Inflammatory macrophage (primary cell): ENCODE data around the gene PLD1.
A peak's percentile ranks its signal among the peaks of the same experiment; 100 is the strongest.
"Not testable (repeated sequence)": the region's sequence is repeated elsewhere in the genome, so short reads cannot be mapped to it uniquely, and the experiment has no call there.

Experiments
- DNase-seq, 2 donors: peaks; one replicate each; pipeline ENCODE4 v3.0.0-alpha.2; 2020 to 2022

Gene PLD1

DNA sequence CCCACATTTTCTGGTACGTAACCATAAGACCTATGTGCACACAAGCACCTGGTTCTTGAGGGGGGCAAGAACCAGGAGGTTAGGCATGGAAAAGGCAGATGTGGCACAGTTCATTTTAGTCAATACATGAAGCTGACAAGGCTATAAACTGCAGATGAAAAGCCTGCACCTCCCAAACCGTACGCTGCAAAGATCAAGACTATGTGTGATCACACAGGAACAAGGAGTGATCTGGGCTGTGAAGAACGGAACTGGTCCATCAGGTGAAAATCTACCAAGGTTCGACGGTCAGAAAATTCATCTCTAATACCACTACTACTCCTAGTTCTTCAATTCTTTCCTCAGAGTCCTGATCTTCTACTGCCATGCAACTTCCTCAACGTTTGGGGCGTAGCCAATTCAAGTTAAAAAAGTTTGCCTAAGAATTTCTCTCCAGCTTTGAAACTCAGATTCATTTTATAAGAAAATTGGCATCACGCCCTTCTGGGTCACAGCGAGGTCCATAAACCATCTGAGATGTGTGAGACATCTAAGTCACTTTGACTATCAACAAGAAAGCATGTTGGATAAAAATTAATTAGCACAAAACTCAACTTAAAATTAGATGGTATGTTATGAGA lies 41.9 kb downstream of the PLD1 start:
- DNase-seq: peak; percentile 24 to 58

DNA sequence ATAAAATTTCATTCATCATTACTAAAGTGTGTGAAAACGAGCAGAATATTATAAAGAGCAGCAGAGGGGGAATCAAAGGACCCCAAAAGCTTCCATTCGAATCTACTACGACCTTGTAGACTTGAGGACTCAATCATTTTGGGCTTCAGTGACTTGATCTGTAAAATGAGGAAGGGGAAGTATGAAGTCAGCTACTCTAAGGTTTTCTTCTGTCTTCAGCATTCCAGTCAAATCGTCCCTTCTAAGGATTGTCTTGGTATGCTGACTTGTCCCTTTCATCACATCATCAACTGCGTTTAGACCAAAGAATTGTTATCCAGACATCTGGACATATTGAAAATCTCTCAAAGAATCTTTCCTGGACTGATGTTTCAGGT lies 44.8 kb downstream of the PLD1 start:
- DNase-seq: peak; percentile 11 to 27

DNA sequence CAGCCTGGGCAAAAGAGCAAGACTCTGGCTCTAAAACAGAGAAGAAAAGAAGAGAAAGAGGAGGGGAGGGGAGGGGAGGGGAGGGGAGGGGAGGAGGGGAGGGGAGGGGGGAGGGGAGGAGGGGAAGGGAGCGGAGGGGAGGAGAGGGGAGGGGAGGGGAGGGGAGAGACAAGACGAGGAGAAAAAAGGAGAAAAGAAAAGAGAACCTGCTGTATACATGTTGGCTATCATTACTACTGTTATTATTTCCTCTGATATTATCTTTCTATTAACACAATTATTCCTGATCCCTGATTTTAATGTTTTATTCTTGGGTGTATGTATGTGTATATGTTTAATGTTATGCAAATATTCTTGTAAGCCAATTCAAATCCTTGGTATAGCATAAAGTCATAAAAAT lies 46.9 kb downstream of the PLD1 start:
- DNase-seq: no peak

DNA sequence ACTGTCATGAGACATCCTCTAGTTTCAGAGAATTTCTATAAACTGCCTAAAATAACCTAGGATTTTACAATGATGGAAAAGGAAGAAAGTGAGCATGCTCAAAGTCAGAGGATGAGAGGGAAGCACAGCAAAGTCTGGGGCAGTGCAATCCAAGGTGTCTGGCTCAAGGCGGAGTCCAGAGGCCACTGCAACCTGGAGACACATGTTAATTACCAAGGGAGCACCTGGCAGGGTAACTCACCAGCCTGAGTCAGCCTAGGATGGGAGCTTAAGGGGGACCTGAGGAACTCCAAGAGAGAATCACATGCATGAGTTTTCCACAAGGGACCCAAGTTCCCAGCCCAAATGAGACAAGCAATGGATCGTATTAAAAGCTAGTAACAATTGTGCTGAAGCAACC lies 49.8 kb downstream of the PLD1 start:
- no peak for DNase-seq

DNA sequence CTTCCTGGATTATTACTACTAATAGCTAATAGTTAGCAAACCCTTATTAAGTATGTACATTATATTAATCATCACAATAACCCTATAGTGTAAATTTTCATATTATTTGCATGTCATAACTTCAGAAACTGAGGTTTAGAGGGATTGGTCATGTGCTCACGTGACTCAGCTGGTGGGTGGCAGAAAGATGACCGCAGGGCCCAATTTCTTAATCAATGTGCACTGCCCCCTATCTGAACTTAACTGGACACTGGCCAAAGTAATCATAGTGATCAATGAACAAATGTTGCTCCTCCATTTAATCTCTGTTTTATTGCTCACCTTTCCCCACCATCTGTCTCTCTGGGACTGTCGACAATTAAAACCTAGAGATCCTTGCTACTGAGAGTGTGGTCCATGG lies 52.2 kb downstream of the PLD1 start:
- peak; percentile 28 to 40 for DNase-seq

DNA sequence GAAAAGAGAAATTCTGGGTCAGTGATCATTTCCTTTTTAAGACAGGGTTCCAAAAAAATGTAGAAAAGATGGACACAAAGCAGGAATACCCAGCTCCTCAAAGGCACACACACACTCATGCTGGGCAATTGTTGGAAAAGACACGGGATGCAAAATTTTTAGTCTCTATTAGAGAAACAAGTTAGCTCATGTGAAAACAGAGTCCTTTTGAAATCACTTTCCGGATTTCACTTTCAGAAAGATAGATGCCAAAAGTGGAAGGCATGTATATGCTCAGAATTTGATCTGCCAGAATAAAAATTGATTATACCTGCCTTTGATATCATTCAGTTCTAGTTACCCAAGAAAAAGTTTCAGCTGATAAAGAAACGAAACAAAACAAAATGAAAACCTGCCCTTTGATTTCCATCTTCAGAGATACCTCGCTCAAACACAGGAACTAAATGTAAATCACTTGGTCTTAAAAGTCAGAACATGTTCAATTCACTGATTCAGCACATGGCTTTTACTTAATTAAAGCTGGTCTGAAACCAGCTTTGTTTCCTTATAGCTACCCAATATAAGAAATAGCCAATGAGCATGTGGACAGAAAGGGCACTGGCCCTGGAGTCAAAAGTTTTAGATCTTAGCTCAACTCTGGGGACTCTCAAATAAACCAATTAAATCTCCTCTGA lies 52.8 kb downstream of the PLD1 start:
- DNase-seq: no peak

DNA sequence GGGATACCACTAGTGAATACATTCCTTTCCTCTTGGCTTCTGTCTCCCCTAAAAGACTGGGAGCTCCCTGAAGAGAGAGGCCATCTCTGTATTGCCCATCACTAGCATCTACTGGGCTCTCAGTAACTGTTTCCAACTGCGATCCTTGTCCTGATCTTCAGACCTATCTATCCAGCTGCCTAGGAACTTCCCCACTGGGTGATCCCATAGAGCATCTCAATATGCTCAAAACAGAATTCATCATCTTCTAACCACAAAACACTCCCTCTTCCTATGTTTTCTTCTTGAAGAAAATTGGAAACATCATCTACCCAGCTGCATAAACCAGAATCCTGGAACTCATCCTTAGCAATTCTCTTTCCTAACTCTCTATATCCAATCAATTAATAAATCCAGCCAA lies 54.6 kb downstream of the PLD1 start:
- no peak for DNase-seq

DNA sequence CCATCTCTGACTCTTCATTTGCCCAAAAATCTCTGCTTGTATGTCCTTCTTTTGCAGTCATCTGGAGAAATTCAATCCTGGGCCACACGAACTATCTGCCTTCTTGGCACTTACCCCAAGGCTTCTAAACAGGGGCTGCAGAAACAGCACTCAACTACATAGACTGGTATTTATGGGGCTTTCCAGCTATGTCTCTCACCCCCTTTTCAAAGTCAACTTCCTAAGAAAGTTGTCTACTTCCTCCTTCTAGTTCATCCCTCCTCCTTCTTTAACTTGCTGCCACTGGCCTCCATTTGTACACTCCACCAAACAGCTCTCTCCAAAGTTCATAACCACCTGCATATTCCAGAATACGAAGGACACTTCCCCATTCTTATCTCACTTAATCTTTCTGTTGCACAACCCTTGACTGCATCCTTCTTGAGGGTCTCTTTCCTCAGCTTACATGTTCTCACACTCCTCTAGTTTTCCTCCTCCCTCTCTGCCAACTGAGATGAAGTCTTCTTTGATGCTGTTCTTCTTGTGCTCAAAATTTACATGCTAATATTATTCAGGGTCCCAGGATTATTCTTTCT lies 55.2 kb downstream of the PLD1 start:
- DNase-seq: peak; percentile 8 to 25

DNA sequence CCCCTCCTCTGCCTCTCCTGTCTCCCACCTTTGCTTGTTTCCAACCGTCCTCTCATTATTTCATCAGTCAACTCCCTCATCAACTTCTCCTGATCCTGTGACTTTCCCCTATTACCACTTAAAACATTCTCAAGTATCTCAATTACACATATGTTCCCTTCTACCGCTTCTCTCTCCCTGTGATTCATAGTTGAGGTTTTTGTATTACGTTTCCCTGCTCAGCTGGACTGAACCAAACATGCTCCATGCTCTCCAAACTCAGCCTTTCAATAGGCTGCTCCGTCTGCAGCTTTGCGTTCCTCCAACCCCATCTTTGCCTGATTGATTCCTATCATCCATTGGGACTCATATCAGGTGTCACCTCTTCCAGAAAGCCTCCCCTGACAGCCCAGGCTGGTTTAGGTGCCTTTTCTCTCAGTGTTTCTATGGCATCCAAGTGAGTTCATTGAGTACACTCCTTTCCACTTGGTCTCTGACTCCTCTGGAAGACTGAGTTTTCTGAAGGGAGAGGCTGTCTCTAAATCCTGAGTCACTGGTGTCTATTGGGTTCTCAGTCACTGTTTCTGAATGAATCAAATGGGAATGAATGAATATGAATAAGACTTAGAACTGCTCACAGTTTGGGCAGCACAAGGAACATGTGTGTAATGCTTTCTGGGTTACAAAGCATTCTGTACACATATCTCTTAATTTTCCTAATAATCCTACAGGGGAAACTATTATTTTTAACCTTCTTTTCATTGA lies 56.4 kb downstream of the PLD1 start:
- no peak for DNase-seq

DNA sequence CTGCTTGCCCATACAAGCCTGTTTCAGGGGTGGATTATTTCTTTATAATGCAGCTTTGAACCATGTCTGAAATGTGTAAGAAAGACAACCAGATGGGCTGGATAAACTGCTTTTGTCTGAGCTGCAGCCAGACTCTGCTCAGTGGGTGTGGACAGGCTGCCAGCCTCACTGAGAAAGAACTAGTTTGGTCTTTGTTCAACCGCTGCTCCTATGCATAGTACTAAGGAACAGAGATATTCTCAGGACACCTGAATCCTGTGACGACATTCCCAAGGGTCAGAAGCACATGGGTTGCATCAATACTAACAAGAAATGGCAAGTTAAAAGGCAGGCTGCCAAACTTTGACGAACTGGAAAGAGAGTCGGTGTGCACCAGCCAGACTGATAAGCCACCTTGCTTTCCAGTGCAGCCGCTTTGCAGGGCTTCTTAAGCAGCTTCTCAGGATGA lies 57.2 kb downstream of the PLD1 start:
- no peak for DNase-seq

DNA sequence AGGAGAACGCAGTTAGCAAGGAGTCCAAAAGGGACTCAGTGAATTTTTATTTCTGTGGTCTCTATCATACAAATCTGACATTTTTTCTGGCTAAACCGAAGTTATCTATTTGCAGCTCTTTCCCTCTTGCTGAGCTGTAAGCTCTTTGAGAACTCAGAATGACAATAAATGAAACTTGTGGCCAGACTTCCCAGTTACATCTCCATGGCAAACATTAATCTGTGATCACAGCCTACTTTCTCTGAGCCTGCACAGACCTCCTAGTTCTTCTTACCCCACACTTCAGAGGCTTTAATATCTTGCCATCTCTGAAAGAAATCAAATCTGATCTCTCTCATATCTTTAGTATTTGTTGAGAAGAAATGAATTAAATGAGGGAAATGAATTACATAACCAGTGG lies 58.0 kb downstream of the PLD1 start:
- no peak for DNase-seq

DNA sequence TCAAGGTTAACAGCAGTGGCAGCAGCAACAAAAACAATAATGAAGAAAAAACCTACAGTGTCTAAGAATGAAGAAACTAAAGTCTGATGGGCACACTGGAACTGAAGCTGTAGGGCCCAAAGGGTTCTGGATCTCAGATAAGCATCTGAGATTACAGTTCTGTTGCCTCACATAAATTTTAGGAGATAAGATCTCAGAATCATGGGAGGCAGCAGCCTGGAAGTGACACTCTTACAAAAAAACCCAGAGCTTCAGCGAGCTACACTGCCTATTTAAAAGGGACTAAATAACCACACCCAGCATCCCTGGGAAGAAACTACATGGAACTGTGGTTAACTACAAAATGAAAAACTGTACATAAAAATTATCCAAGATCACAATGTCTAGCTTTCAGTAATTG lies 61.2 kb downstream of the PLD1 start:
- DNase-seq: no peak

DNA sequence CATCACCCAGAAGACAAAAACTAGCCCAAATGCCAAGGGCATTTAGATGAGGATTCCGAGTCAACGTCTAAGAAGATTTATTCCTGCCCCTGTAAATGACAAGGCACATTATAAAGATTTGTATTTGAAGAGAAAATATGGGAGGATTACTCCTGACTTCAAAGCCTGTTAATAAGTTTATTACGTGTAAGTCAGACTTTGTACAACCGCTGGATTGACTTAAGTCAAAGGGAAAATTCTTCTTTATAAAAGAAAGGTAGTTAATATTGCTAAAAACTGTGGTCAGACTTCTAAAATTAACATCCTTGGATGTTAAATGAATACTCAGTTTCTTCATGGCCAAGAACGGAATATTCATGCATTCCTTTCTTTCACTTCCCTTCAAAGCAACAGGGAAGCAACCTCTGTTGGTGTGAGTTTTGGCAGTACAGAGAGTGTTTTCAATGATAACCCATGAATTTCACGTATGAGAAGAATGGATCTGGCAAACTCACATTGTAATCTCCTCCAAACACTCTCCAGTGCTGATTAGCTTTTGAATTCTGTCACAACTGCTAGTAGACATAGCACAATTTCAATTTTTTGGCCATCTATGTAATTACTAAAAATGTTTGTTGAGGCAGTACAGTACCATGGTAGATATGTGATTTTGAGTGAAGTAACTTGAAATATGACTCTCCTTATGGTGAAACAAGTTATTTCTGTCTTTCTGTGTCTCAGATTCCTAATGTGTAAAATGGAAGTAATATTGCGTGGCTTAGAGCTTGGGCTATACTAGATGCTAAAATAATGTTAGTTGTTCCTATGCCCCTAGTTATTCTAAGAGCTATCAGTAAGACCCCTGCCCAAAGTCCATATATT lies 62.0 kb downstream of the PLD1 start:
- DNase-seq: peak in 1 of 2 donors; percentile 32

DNA sequence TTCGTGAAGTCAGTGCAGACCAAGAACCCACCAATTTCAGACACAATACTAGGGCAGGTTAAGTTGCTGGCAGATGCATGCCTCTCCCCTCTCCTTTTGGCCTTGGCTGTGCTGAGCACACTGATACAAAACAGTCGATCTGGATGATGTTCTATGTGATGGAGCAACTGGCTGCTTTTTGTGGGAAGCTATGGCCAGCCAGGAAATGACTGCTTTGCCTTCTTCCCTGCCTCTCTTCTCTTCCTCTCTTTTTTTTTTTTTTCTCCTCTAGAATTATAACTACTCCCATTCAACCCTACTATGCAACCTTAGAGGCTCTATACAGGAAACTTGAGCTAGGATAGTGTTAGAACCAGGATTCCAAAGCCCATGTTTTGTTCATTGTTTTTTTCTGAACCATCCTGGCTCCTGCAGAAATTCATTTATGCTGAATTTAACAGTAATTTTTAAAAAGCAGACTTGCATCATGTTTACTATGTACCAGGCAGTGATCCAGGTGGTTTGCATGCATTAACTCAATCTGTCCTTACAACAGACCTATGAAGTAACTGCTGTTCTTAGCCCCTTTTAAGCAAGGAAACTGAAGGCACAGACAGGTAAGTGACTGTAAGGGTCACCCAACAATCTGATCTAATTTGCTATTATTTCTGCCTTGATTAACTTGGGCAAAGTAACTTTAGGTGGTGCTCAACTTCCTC lies 62.9 kb downstream of the PLD1 start:
- no peak for DNase-seq

DNA sequence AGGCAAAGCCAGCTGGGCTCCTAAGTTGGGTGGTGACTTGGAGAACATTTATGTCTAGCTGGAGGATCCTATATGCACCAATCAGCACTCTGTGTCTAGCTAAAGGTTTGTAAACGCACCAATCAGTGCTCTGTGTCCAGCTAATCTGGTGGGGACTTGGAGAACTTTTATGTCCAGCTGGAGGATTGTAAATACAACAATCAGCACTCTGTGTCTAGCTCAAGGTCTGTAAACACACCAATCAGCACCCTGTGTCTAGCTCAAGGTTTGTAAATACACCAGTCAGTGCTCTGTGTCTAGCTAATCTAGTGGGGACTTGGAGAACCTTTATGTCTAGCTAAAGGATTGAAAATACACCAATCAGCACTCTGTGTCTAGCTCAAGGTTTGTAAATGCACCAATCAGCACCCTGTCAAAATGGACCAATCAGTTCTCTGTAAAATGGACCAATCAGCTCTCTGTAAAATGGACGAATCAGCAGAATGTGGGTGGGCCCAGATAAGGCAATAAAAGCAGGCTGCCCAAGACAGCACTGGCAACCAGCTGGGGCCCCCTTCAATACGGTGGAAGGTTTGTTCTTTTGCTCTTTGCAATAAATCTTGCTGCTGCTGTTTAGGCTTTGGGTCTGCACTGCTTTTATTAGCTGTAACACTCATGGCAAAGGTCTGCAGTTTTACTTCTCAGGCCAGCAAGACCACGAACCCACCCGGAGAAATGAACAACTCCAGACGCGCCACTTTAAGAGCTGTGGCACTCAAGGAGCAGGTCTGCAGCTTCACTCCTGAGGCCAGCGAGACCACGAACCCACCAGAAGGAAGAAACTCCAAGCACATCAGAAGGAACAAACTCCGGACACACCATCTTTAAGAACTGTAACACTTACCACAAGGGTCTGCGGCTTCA lies 63.7 kb downstream of the PLD1 start:
- DNase-seq: not testable (repeated sequence)

DNA sequence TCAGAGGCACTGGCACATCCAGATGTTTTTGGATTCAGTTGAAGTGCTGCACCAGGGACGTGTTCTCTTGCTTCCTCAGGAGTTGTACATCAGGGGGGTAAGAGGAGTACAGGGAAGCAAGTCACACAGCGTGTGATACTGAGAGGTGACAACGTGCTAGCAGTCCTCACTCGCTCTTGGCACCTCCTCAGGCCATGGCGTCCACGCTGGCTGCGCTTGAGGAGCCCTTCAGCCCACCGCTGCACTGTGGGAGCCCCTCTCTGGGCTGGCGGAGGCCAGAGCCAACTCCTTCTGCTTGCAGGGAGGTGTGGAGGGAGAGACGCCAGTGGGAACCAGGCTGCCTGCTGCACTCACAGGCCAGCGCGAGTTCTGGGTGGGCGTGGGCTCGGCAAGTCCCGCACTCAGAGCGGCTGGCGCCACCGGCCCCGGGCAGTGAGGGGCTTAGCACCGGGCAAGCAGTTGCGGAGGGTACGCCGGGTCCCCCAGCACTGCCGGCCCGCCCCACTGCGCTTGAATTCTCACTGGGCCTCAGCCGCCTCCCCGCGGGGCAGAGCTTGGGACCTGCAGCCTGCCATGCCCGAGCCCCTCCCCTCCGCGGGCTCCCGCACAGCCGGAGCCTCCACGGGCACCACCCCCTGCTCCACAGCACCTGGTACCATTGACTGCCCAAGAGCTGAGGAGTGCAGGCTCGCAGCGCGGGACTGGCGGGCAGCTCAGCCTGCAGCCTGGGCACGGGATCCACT lies 64.5 kb downstream of the PLD1 start:
- no peak for DNase-seq

DNA sequence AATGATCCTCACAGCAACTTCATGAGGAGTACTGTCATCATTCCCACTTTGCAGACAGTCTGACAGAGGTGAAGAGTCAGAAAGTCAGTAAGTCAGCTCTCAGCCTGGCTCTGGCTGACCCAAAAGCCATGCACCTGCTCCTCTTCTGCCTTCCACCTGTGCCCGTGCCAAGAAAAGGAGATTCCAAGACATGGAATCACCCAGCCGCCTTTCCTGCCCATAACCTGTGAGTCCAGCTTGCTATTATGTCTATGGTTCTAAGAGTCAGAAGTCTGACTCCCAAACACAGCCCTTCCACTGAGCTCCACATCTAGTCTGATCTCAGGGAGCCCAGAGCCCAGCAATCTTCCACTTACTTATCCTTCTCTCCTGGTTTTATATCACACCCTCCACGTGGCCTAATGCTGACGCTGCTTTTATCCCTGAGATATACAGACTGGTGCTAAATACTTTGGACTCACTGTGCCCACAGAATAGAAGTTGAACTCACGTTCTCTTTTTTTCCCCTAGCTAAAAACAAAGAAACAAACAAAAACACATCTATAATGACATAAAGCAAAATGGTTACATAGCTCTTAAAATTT lies 66.0 kb downstream of the PLD1 start:
- no peak for DNase-seq

DNA sequence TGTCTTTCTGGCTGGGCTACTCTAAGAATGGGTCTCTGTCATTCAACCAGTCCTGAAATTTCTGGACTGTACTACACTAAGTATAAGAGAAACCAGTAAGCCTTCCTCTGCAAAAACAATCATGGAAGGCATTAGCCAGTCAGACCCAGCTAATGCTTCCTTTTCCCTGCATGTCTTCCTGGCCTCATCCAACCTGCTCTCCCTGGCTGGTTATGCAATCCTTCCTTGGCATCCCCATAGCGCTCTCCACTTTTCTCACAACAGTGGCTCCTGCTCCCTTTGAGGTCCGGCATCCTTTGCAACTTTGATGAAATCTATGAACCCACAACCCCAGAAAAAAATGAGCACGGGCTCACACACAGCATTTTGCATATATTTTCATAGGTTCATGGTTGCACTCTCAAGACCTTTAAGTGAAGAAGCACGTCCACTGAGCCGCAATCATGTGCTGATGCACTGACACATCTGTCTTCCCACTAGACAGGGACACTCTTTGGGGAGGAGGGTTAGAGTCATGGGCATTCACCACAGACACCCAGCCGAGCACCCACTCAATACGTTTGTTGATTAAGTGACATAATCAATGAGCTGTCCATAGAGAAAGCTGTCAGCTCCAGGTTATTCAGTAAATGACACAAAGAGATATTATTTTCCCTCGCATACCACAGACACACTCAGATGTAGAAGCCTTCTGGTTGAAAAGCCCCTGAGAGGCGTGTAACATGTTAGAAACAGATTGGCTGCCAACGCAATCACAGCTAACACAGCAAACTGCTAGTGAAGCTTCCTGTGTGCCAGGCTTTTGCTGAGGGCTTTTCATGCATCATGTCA lies 66.7 kb downstream of the PLD1 start:
- DNase-seq: no peak

DNA sequence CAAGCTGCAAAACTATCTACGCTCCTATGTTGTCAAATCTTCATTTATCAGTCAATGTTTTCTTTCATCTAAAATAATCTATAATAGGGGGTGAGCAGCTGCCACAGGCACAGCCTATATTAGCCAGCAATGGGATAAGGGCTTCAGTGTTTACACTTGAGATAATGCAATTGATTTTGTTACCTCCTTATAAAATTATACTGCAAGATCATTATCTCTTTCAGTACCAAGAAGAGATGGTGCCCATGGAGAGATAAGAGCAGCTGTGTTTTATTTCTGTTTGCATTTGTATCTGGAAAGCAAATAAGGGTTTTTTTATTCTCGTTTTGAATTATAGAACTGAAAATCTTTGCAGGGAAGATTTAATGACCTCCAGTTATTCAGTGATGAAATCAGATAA lies 68.9 kb downstream of the PLD1 start:
- DNase-seq: no peak
